SW 1271 (cell line): Measurements from ENCODE around the gene WDR64.

Source experiments
- DNase-seq, 2 experiments: peaks; one replicate each; lab custom pipeline; 2025; lab: John Stamatoyannopoulos, UW

WDR64 gene

GRCh38 chr1:241839369-241839979, 187.4 kb downstream of the WDR64 start:
- no peak for DNase-seq

DNA sequence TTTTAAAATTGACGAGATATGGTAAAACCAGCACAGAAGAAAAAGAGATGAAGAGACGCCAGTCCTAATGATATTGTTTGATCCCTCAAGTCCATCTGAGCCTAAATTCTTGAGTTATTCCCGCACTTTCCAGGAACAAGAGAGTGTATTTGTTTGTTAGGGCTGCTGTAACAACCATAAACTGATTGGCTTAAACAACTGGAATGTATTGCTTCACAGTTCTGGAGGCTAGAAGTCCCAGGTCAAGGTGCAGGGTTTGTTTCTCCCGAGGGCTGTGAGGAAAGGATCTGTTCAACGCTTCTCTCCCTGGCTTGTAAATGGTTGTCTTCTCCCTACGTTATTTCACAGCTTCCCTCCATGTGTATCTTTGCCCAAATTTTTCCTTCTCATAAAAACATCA, 188.1 kb downstream of the WDR64 start:
- DNase-seq = no peak

DNA sequence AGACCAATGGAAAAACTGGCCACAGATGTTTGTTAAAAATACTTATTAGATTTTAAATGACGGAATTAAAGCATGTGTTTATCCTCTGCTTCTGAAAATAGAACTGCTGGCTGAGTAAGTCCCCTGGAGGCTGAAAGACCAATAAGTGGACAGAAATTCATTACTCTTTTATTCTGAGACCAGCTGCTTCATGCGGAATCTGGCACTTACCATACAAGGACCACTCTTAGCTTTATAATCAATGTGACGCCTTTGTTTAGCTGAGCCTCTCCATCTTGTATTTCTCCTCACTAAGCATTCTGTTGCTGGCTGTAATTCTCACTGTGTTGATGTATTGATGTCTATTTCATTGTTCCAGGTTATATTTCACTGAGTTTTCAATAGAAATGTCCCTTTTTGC, 189.6 kb downstream of the WDR64 start:
- DNase-seq = no peak

DNA sequence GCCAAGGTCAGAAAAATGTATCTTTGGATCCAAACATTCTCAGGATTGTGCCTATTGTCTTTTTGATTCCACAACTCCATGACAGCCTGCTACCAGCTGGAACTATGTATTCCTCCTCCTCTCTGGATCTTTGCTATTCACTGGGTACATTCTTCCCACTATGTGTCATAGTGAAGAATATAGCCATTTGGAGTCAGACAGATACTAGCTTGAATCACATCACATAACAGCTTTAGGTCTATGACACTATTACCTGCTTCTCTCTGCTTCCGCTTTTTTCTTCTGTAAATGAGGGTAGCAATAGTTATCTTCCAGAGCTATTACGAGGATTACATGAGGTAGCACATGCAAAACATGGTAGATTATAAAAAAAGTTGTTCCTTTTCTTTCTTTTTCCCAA, 190.5 kb downstream of the WDR64 start:
- no peak for DNase-seq

DNA sequence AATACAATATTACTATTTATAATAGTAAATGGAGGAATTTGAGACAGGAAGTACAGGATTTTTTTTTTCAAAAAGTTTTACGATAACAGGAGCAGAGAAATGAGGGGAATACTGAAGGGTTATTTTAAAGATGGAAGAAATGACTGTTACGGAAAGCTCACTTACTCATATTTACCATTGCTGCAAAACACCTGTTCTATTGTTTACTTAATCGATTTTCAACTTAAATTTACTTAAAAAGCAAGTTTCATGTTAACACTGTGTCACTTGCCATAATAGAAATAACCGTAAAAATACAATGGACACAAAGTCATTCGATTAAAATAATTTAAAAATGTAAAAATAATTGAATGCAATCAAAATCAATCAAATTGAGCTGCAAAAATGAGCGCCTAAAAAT, 192.5 kb downstream of the WDR64 start:
- no peak for DNase-seq

- DNase-seq = no peak
These were observed 194.3 kb downstream of the WDR64 start for GRCh38 chr1:241846375-241846774.

GRCh38 chr1:241846862-241847539, 194.9 kb downstream of the WDR64 start:
- DNase-seq = no peak

DNA sequence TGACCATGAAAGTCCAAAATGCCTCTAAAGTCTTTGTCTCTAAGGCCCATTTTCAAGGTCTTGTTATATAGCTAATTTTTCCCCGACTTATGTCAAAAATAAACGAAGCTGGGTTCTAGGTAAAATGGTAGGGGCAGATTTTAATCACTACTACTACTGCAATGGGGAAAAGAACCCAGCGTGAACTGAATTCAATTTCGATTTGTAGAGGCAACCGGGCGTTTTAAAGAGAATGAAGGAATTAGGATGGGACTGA, 195.4 kb downstream of the WDR64 start:
- DNase-seq = no peak

DNA sequence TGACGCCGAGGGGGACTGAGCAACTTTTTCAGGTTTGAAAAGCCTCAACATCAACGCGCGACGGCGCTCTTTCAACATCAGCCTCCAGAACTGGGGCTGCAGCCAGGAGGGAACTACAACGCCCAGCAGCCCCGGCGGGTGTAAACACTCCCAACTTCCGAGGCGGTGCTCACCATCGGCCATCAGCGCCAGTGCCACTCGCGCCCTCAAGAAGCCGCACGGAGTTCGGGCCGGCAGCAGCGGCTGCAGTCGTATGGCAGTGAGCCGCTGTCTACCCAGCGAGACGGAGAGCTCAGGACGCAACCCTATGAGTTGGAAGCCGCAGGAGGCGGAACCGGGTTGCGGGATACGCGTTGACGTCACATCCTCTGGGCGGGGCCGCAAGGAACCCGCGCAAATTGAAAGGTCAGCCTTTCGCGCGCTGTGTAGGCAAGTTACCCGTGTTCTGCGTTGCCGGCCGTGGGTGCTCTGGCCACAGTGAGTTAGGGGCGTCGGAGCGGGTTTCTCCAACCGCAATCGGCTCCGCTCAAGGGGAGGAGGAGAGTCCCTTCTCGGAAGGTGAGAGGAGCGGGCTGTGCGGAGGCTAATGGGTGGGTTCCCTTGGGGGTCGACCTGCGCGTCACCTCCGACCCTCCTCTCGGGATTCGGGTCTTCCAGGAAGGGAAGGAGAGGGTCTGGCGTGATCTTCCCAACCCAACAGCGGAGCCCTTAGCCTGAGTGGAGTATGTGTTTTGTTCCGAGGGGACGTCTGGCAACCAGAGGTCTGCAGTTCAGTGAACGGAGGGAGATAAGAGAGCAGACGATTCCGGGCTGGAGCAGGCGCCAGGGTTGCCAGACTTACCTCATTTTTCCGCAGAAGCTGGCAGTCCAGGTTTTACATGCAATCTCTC, 196.0 kb downstream of the WDR64 start, which contains the start of gene EXO1:
Gene EXO1, plus strand, starts transcription at position 409 of the 890 bp plus-strand sequence. CDS start 2,222 bp downstream, outside the sequence.
- DNase-seq = peak; percentile 50 to 82

- DNase-seq = no peak
These were observed 196.7 kb downstream of the WDR64 start for GRCh38 chr1:241848686-241849344.

DNA sequence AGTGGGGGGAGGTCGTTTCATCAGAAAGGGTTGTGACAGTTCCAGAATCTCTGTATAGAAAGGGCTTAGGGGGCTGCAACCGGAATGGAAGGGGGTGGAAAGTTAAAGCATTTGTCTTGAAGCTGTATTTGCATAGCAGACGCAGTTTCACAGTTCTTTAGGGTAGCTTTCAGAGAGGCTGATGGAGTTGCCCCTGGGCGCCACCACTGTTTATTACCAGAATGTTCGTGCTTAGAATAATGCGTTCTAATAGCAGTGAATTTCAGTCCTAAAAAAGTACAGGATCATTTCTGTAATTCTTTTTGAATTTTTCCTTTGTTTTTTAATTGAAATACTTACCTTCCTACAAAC, 197.2 kb downstream of the WDR64 start:
- DNase-seq = no peak
